Activated T-cell treated with anti-CD3 and anti-CD28 coated beads for 1 hour (primary cell): Measurements from ENCODE around the gene RAPGEF4.
"Not testable (repeated sequence)": the region's sequence is repeated elsewhere in the genome, so short reads cannot be mapped to it uniquely, and the experiment has no call there.

ENCODE experiments used
- DNase-seq: peaks from one replicate; pipeline ENCODE4 v3.0.0-alpha.2; 2020; ENCODE audit warnings: low read depth

The RAPGEF4 gene

GRCh38 chr2:172774302-172774701 lies 38.7 kb downstream of the RAPGEF4 start:
- no peak for DNase-seq

- no peak for DNase-seq
Observed at GRCh38 chr2:172775319-172775718, 39.7 kb downstream of the RAPGEF4 start.

DNA sequence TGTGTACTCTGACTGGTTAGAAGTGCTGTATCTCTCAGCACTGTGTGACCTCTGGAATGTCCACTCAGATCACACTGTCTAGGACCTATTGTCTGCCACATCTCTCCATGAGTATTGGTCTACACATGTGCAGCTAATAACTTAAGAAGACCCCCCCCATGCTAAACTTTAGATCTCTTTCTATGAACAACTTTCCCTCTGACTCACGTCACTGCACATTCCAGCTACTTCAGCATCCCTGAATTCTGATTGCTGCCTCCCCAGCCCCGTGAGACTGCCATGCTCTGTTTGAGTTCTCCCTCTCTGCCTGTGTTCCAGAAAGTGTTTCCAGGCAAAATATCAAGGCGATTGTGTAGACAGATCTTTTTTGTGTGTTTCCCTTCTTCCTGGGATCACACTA lies 41.8 kb downstream of the RAPGEF4 start:
- no peak for DNase-seq

GRCh38 chr2:172782506-172783164 lies 47.0 kb downstream of the RAPGEF4 start:
- no peak for DNase-seq

DNA sequence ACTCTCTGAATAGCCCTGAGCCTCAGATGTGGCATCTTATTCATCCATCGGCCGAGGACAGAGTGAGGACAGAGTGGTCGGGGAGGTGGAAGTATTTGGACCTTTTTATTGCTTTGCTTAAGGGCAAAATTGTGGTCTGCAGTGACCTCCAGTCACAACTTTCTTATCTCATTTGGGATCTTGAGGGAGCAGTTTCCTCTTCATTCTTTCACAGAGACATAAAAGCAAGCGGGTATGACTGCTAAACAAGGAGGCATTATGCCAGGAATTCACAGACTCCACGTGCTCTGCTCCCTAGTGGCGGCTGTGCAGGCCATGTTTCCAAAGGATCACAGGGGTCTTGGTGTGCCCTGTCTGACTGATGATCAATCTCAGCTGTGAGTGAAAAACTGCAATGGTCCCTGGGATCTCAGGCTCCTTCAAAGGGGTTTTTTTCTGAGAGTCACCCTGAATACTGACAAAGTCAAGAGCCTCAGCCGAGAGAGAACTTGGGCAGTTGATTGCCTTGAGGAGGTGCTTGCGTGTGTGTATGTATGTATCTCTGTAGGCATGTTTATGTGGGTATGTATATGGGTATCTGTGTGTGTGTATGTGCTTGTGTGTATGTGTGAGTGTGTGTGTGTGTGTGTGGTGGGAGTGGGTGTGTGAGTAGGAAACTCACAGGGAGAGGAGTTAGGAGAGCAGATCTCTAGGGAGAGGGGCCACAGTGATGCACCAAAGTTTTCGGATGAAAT lies 47.7 kb downstream of the RAPGEF4 start:
- DNase-seq: no peak

DNA sequence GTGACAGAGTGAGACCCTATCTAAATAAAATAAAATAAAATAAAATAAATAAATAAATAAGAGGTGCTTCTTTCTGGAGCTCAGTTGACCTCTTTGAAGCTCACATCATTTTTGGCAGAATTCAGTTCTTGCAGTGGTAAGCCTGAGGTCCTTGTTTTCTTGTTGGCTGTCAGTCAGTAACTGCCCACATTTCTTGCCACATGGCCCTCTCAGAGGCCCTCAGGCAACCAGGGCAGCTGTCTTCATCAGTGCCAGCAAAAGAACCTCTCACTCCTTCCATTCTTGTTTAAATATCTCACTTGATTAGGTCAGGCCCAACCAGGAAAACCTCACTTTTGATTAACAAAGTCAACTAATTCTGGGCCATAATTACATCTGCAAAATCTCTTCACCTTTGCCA lies 53.2 kb downstream of the RAPGEF4 start:
- no peak for DNase-seq

GRCh38 chr2:172790404-172790803 lies 54.8 kb downstream of the RAPGEF4 start:
- no peak for DNase-seq

GRCh38 chr2:172791953-172792352 lies 56.3 kb downstream of the RAPGEF4 start:
- DNase-seq: no peak

- DNase-seq: no peak
Observed at GRCh38 chr2:172792711-172793110, 57.1 kb downstream of the RAPGEF4 start.

DNA sequence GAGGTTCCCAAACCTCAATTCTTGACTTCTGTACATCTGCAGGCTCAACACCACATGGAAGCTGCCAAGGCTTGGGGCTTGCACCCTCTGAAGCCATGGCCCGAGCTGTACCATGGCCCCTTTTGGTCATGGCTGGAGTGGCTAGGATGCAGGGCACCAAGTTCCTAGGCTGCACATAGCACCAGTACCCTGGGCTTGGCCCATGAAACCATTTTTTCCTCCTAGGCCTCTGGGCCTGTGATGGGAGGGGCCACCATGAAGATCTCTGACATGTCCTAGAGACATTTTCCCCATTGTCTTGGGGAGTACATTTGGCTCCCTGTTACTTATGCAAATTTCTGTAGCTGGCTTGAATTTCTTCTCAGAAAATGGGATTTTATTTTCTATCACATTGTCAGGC lies 67.7 kb downstream of the RAPGEF4 start:
- not testable (repeated sequence) for DNase-seq

DNA sequence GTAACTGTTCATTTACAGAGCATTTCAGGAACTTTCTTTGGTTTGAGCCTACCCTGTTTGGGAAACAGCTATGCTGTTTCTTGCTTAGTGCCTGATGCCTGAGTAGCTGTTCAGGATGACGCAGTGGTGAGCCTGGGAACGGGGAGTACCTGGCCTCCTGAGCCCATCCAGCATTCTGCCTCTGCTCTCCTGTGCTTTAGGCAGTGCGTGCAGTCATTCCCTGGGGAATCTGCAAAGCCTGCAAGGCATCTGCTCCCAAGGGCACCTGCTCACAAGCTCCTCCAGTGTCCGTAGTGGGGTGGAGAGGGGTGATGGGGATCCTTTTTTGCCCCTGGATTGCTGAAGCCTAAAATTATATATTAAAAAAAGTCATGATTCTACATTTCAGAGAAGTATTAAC lies 68.8 kb downstream of the RAPGEF4 start:
- no peak for DNase-seq

DNA sequence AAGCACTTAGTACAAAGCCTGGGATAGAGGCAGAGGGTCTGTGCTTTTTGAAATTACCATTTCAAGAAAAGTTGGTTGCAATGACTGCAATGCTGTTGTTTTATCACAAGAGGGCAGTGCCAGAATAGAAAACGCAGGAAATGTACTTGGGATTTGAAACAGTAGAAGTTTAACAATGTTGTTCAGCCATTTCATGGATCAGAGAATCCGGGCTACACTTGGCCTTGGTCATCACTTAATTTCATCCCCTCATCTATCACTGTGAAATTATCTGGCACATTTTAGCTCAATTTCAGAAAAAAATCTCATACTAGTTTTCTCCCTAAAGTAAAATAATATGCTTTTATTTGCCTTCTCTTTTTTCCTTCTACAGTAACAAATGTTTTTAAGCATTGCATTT lies 70.8 kb downstream of the RAPGEF4 start:
- DNase-seq: no peak

DNA sequence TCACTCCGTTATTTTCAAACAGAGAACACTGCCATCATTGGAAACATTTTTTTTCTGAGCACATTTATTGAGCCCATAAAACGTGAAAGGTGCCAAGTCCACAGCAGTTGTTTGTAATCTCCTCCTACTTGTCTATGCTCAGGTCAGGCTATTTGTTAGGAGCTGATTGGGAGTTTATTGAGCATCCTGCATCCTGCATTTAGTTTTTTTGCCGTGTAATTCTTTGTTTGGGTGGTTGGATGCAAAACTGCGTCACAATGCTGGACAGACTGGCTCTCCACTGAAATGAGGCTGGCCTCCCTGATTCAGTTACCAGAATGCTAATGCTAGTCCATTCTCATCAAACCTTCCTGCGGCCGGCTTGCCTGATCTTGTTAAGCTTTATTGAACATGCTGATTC lies 71.4 kb downstream of the RAPGEF4 start:
- no peak for DNase-seq

DNA sequence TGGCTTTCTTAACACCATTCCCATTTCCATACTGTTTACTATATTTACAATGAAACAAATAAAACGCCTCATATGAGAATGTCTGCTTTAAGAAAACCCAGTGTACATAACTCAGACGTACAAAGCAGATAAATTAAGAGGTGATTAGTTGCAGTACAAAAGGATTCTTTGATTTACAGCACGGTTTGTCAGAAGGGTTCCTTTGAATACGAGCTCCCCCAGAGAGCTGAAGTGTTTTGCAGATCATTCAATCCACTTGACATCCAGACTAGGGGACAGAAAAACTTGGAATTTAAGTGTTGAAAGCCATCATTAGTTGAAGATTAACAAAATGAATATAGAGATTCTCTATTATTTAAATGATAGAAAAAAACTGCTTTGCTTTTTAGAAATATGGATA lies 72.5 kb downstream of the RAPGEF4 start:
- DNase-seq: no peak

GRCh38 chr2:172811027-172811426 lies 75.4 kb downstream of the RAPGEF4 start:
- DNase-seq: no peak

GRCh38 chr2:172812158-172812744 lies 76.6 kb downstream of the RAPGEF4 start:
- DNase-seq: no peak

DNA sequence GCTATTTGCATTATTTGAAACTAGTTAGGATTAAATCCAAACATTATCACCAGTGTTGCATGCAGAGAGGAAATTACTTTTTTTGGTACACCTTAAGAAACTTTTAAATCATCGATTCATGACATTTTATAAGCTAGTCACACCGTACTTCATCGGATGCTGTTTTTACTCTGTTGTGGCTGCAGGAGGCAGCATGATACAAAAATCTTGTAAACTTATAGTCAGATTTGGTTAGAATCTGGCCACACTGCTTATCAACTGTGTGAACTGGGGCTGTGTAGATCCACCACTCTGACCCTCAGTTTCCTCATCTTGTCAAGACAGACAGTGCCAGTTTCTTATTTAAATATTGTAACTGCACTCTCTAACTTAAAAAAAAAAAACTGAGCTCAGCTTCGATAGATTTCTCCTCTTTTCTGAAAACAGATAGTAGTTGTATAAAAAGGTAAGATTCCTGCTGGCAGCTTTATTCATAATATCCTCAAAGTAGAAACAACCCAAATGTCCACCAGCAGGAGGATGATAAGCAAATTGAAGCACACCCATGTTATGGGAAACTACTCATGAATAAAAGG lies 77.8 kb downstream of the RAPGEF4 start:
- no peak for DNase-seq

GRCh38 chr2:172817411-172817810 lies 81.8 kb downstream of the RAPGEF4 start:
- no peak for DNase-seq

DNA sequence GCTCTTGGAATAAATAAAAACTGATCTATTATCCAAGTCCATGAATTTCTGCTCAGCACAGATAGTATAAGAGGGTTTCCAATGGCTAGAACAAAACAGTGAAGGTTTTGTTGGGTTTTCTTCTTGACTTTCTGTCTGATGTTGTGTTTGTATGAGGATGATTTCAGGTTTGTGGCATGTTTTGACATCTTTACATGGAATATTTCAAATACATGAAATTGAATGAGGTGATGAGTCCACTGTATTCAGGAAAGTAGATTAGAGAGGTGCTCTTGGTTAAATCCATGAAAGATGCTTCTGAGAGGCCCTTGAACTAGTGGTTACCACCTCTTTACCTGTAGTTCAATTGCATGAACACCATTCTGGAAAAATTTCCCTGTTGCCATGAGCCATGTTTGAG lies 84.3 kb downstream of the RAPGEF4 start:
- DNase-seq: no peak

- no peak for DNase-seq
Observed at GRCh38 chr2:172821370-172822338, 86.0 kb downstream of the RAPGEF4 start.

DNA sequence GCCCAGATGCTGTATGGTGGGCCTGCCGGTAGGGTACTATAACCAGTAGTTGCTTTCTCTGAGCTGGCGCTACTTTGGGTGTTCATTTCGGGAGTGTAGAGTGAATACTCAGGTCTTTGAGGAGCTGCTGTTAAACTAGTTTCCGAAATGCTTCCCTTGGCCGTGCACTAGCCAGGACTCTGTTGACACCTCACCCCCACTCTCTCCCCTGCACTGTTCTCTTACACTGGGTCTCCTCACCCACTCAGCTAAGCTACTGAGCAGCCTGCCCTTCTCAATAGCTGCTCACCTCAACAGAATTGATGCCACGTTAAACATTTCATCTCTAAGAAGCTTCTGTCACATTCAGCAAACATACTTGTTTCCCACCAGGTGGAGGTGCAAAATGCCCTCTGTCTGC lies 86.9 kb downstream of the RAPGEF4 start:
- no peak for DNase-seq

DNA sequence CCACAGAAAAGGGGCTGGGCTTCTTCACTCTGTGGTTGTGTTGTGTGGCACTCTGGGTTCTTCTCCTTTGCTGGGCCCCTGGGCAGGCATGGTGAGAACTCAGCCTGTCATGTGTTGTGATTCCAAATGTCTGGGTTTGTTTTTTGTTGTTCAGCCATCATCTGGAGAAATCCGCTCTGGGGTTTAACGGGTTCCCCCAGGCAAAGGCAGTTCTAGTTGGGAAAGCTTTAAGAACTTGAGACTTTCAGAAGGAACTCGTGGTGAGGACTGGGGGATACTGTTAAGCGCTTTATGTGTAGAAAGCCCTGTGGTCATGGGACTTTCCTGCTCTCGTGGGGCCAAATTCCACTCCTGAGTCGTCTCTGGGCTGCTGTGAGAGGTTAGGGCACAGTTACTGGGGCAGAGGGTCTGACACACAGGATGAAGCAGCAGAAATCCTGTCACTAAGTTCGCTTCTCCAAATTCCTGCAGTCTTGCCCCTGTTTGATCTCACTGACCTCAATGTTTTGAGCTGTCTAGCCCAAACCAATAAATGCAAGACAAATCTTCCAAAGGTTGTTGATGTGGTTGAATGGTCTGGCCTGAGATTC lies 87.7 kb downstream of the RAPGEF4 start:
- DNase-seq: no peak
